PC-9 (cell line): ENCODE measurements around the gene STK24.

Experiments
- EZH2 ChIP-seq: fragments of 200-600 bp; sonication (generic); IDR thresholded peaks from 2 replicates; pipeline ENCODE4 v1.8.0; 2017; ENCODE audit warnings: antibody characterized with exemption, low read depth
- TF ChIP-seq, protein P1 (sequence below): fragments of 200-600 bp; sonication (generic); conservative IDR thresholded peaks from 2 replicates; pipeline ENCODE4 v1.6.1; 2017; ENCODE audit warnings: mixed run types, antibody characterized with exemption, mild to moderate bottlenecking, moderate library complexity

- no peak for TF ChIP-seq EZH2
- TF ChIP-seq, protein P1, sequence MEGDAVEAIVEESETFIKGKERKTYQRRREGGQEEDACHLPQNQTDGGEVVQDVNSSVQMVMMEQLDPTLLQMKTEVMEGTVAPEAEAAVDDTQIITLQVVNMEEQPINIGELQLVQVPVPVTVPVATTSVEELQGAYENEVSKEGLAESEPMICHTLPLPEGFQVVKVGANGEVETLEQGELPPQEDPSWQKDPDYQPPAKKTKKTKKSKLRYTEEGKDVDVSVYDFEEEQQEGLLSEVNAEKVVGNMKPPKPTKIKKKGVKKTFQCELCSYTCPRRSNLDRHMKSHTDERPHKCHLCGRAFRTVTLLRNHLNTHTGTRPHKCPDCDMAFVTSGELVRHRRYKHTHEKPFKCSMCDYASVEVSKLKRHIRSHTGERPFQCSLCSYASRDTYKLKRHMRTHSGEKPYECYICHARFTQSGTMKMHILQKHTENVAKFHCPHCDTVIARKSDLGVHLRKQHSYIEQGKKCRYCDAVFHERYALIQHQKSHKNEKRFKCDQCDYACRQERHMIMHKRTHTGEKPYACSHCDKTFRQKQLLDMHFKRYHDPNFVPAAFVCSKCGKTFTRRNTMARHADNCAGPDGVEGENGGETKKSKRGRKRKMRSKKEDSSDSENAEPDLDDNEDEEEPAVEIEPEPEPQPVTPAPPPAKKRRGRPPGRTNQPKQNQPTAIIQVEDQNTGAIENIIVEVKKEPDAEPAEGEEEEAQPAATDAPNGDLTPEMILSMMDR: no peak
Observed at GRCh38 chr13:98489446-98490194, 87.3 kb downstream of the STK24 start.
